Spinal cord (tissue), 10 donors: ENCODE measurements around the gene IGSF21. TPM values are rescaled to one million over a fixed set of nuclear protein-coding genes. Genes with fewer than 3 reads are reported as not detected.
A peak's percentile ranks its signal among the peaks of the same experiment; 100 is the strongest.

Experiments
- DNase-seq, 6 donors: peaks; one replicate each; pipeline versions ENCODE4 v3.0.0 to v3.0.0-alpha.2; 2013 to 2015; ENCODE audit warnings: low spot score in 6 of 6, low read depth in 4 of 6
- H3K27ac ChIP-seq: one replicate; pipeline ENCODE4 v1.5.1; 2013; ENCODE audit warnings: low read depth, low read length, control low read depth
- H3K27me3 ChIP-seq: one replicate; pipeline ENCODE4 v1.6.1; 2013; ENCODE audit warnings: low read length; ENCODE audit not compliant: control insufficient read depth, insufficient read depth
- H3K36me3 ChIP-seq: one replicate; pipeline ENCODE4 v1.6.1; 2013; ENCODE audit warnings: low read length; ENCODE audit not compliant: control insufficient read depth, insufficient read depth
- H3K4me1 ChIP-seq: one replicate; pipeline ENCODE4 v1.6.1; 2013; ENCODE audit warnings: low read length; ENCODE audit not compliant: control insufficient read depth, insufficient read depth
- H3K4me3 ChIP-seq: one replicate; pipeline ENCODE4 v1.5.1; 2013; ENCODE audit warnings: low read depth, low read length, control low read depth
- H3K9me3 ChIP-seq: one replicate; pipeline ENCODE4 v1.6.1; 2013; ENCODE audit warnings: low read length; ENCODE audit not compliant: control insufficient read depth, insufficient read depth
- WGBS: methylation state at CpG from one replicate; pipeline ENCODE4 v1.1.5; 2013; ENCODE audit warnings: missing lambda C conversion rate; ENCODE audit not compliant: insufficient coverage; 5-methylcytosine and 5-hydroxymethylcytosine counted together
- polyA plus RNA-seq, 2 donors: library from polyadenylated mRNA; unstranded; fragments of 120-200 nt; gene quantifications; one replicate each; pipeline ENCODE4 v1.2.1, GENCODE V29; 2013; ENCODE audit not compliant: insufficient read length in 2 of 2
- total RNA-seq, 2 donors: library from RNA; depleted of rRNA in 1 of 2; stranded (reverse); fragments of 120-200 nt in 1 of 2; fragments of >200 nt in 1 of 2; gene quantifications; one replicate each; pipeline versions ENCODE4 v1.2.3 to v1.2.4, GENCODE V29; 2013 to 2014
- donor health status: healthy.

The IGSF21 gene
- total and polyA plus RNA-seq, 4 donors: 9.0 to 70.7 (median 40.7) TPM

GRCh38 chr1:18182398-18183160, 75.0 kb downstream of the IGSF21 start:
- Histone ChIP-seq H3K4me3 (no peak overlapping the region), H3K27ac (no peak overlapping the region), H3K9me3 (no peaks in the 10 kb centered on the region), H3K4me1 (peaks cover 10% of the 10 kb centered on the region), H3K36me3 (no peaks in the 10 kb centered on the region), H3K27me3 (no peaks in the 10 kb centered on the region)
- DNase-seq: no peak
- 66% methylated on average over 11 of the region's 13 CpGs for WGBS

- H3K27me3 ChIP-seq: no peaks in the 10 kb centered on the region
- no peak overlapping the region for H3K27ac ChIP-seq
- WGBS: 45% methylated on average over 2 of the region's 7 CpGs
- H3K4me3 ChIP-seq: no peak overlapping the region
- no peaks in the 10 kb centered on the region for H3K36me3 ChIP-seq
- no peaks in the 10 kb centered on the region for H3K9me3 ChIP-seq
- H3K4me1 ChIP-seq: peaks cover 10% of the 10 kb centered on the region
- no peak for DNase-seq
These were observed 75.9 kb downstream of the IGSF21 start for GRCh38 chr1:18183533-18183932.

DNA sequence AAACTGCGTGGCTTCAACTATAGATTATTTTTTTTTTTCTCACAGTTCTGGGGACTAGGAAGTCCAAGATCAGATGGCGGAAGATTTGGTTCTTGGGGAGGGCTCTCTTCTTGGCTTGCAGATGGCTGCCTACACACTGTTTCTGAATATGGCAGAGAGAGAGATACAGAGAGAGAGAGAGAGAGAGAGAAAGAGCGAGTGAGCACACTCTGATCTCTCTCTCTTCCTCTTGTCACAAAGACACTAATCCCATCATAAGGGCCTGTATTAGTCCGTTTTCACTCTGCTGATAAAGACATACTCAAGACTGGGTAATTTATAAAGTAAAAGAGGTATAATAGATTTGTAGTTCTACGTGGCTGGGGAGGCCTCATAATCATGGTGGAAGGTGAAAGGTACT, 79.5 kb downstream of the IGSF21 start:
- no peak overlapping the region for H3K27ac ChIP-seq
- H3K9me3 ChIP-seq: no peaks in the 10 kb centered on the region
- DNase-seq: no peak
- no peaks in the 10 kb centered on the region for H3K27me3 ChIP-seq
- H3K4me1 ChIP-seq: peaks cover 18% of the 10 kb centered on the region
- H3K36me3 ChIP-seq: peaks cover 2% of the 10 kb centered on the region
- H3K4me3 ChIP-seq: no peak overlapping the region
- 100% methylated on average over 1 of the region's 5 CpGs for WGBS

GRCh38 chr1:18188820-18189517, 81.4 kb downstream of the IGSF21 start:
- no peak overlapping the region for H3K27ac ChIP-seq
- peaks cover 9% of the 10 kb centered on the region for H3K4me1 ChIP-seq
- no peaks in the 10 kb centered on the region for H3K27me3 ChIP-seq
- no peaks in the 10 kb centered on the region for H3K9me3 ChIP-seq
- H3K4me3 ChIP-seq: no peak overlapping the region
- no peak for DNase-seq
- H3K36me3 ChIP-seq: peaks cover 2% of the 10 kb centered on the region
- WGBS: 97% methylated on average over 6 of the region's 9 CpGs

- H3K36me3 ChIP-seq: peaks cover 2% of the 10 kb centered on the region
- H3K27ac ChIP-seq: no peak overlapping the region
- 28% methylated on average over 3 of the region's 7 CpGs for WGBS
- peaks cover 9% of the 10 kb centered on the region for H3K4me1 ChIP-seq
- H3K9me3 ChIP-seq: no peaks in the 10 kb centered on the region
- DNase-seq: no peak
- no peaks in the 10 kb centered on the region for H3K27me3 ChIP-seq
- no peak overlapping the region for H3K4me3 ChIP-seq
These were observed 83.0 kb downstream of the IGSF21 start for GRCh38 chr1:18190598-18190997.

- Histone ChIP-seq H3K27ac (no peak overlapping the region), H3K9me3 (no peaks in the 10 kb centered on the region), H3K27me3 (no peaks in the 10 kb centered on the region), H3K36me3 (peaks cover 2% of the 10 kb centered on the region), H3K4me3 (no peak overlapping the region), H3K4me1 (peaks cover 9% of the 10 kb centered on the region)
- 95% methylated on average over 2 of the region's 3 CpGs for WGBS
- no peak for DNase-seq
These were observed 83.4 kb downstream of the IGSF21 start for GRCh38 chr1:18191037-18191436.

DNA sequence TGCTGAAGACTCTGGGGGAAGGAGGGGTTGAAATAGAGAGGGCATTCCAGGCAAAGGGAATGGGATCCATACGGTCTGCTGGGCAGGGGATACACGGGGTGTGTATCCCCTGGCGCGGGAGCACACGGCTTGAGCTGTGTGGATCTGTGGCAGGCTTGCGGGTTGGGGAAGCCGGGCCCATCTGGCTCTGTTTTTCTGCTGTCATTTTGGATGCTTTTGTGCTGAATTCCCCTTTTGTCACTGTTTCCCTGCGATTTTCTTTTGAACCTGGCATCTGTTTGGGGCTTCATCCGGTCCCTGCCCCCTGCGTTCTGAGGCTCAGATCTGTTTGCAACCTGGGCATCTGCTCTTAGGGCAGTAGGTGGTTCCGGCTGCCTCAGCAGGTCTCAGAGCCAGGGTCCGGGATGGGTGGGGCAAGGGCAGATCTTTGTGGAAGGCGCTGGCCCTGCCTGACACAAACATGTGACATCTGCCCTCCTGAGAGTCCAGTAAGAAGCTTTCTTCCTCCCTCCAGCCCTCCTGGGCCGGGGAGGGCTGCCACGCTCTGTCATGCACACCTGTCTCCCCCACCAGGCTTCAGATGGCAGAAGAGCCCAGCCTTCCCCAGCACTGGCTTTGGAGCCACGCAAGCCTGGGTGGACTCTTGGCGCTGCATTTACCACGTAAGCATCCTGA, 84.0 kb downstream of the IGSF21 start:
- no peak overlapping the region for H3K27ac ChIP-seq
- no peak overlapping the region for H3K4me3 ChIP-seq

GRCh38 chr1:18192182-18192581, 84.6 kb downstream of the IGSF21 start:
- H3K9me3 ChIP-seq: no peaks in the 10 kb centered on the region
- H3K27ac ChIP-seq: no peak overlapping the region
- H3K36me3 ChIP-seq: peaks cover 2% of the 10 kb centered on the region
- H3K4me3 ChIP-seq: no peak overlapping the region
- WGBS: 86% methylated on average over 4 of the region's 4 CpGs
- no peak for DNase-seq
- H3K4me1 ChIP-seq: peaks cover 9% of the 10 kb centered on the region
- H3K27me3 ChIP-seq: no peaks in the 10 kb centered on the region

More for the DNA sequence above, 84.0 kb downstream of the IGSF21 start:
- Histone ChIP-seq H3K4me1 (peaks cover 9% of the 10 kb centered on the region), H3K27me3 (no peaks in the 10 kb centered on the region), H3K9me3 (no peaks in the 10 kb centered on the region), H3K36me3 (peaks cover 2% of the 10 kb centered on the region)
- peak in 2 of 6 donors; percentile 49 to 88 for DNase-seq
- 44% methylated on average over 18 of the region's 18 CpGs for WGBS

- no peaks in the 10 kb centered on the region for H3K9me3 ChIP-seq
- peaks cover 9% of the 10 kb centered on the region for H3K4me1 ChIP-seq
- no peak overlapping the region for H3K27ac ChIP-seq
- DNase-seq: no peak
- 82% methylated on average over 1 of the region's 2 CpGs for WGBS
- H3K36me3 ChIP-seq: peaks cover 2% of the 10 kb centered on the region
- H3K4me3 ChIP-seq: no peak overlapping the region
- peaks cover 3% of the 10 kb centered on the region for H3K27me3 ChIP-seq
These were observed 85.4 kb downstream of the IGSF21 start for GRCh38 chr1:18192974-18193373.
